NT2/D1 (cell line): Measurements from ENCODE around the gene CDK14.

Source experiments
- DNase-seq: peaks from one replicate; pipeline ENCODE4 v3.0.0-alpha.2; 2011; ENCODE audit warnings: low read depth, low spot score
- H3K27me3 ChIP-seq: 2 replicates; pipeline ENCODE4 v1.6.0; 2011; ENCODE audit warnings: mild to moderate bottlenecking; ENCODE audit not compliant: insufficient read length, insufficient read depth
- H3K36me3 ChIP-seq: 2 replicates; pipeline ENCODE4 v1.6.1; 2011; ENCODE audit warnings: mild to moderate bottlenecking, low read length, mixed read lengths; ENCODE audit not compliant: insufficient read depth, insufficient read length
- H3K4me1 ChIP-seq: 2 replicates; pipeline ENCODE4 v1.5.1; 2011; ENCODE audit not compliant: insufficient read depth, insufficient read length
- H3K4me3 ChIP-seq: 2 replicates; pipeline ENCODE4 v1.5.1; 2011; ENCODE audit warnings: low read depth; ENCODE audit not compliant: insufficient read length
- H3K9ac ChIP-seq: 2 replicates; pipeline ENCODE4 v1.6.0; 2011; ENCODE audit warnings: low read depth; ENCODE audit not compliant: insufficient read length
- H3K9me3 ChIP-seq: 2 replicates; pipeline ENCODE4 v1.5.1; 2011; ENCODE audit warnings: mild to moderate bottlenecking, low read length; ENCODE audit not compliant: insufficient read depth
- SUZ12 ChIP-seq: IDR thresholded peaks from 2 replicates; pipeline ENCODE4 v1.6.1; 2011; ENCODE audit not compliant: insufficient read length, insufficient read depth; ENCODE audit errors: extremely low read depth
- YY1 ChIP-seq: IDR thresholded peaks from 2 replicates; pipeline ENCODE4 v1.6.1; 2011; ENCODE audit not compliant: insufficient read length, insufficient read depth
- ZNF274 ChIP-seq: IDR thresholded peaks from 2 replicates; pipeline ENCODE4 v1.6.1; 2011; ENCODE audit warnings: mild to moderate bottlenecking, low read depth, low read length

Gene CDK14

DNA sequence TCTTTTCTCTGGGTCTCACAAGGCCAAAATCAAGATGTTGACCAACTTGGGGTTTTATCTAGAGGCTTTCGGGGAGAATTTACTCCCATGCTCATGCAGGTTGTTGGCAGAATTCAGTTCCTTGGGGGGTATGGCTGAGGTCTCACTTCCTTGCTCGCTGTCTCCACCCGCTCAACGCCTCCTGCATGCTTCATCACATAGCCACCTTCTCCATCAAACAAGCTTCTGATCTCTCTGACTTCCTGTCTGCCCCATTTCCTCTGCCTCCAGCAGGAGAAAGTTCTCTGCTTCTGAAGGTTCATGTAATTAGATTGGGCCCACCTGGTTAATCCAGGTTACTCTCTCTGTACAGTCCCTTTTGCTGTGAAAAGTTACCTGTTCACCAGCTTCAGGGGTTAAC is 489.1 kb downstream of the CDK14 start:
- Histone ChIP-seq H3K9ac (no peak overlapping the region), H3K4me3 (no peak overlapping the region), H3K27me3 (no peaks in the 10 kb centered on the region), H3K36me3 (no peaks in the 10 kb centered on the region), H3K9me3 (no peaks in the 10 kb centered on the region), H3K4me1 (no peaks in the 10 kb centered on the region)
- no peak for DNase-seq
- TF ChIP-seq ZNF274 (no peak), SUZ12 (no peak), YY1 (no peak)

DNA sequence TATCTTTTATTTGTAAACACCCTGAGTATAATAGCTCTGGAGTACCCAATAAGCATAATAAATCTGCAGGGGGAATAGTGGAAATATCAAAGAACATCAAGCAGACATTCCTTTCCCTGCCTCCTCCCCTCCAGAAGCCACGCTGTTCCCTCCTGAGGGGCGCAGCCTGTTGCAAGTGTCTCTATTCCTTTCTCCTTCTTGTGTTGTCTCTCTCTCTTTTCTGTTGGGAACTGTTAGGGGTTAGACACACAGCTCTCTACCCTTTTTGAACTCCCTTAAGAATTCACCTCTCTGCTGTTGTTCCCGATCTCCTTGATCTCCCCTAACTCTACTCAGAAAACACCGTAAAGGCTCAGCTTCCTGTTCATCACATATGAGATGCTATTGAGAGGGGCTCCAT is 490.1 kb downstream of the CDK14 start:
- Histone ChIP-seq H3K36me3 (no peaks in the 10 kb centered on the region), H3K4me3 (no peak overlapping the region), H3K9me3 (no peaks in the 10 kb centered on the region), H3K4me1 (no peaks in the 10 kb centered on the region), H3K9ac (no peak overlapping the region), H3K27me3 (no peaks in the 10 kb centered on the region)
- no peak for TF ChIP-seq ZNF274
- no peak for TF ChIP-seq SUZ12
- no peak for TF ChIP-seq YY1
- DNase-seq: no peak

DNA sequence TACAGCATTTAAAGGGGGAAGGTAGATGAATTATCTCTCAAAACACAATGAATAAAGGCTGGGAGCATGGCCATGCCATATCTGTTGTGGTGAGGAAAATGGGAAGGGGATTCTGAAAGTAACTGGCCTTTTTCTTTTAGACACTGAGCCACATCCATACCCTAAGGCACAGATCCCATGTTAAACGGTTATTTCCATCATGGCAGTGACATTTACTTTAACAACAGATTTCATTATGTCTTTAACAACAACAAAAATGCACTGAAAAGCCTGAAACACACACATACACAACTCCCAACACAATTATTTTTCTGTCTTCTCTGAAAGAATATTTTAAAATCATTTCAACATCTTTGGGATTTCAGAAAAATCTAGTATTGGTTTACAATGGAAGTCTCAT is 492.0 kb downstream of the CDK14 start:
- no peaks in the 10 kb centered on the region for H3K27me3 ChIP-seq
- H3K4me3 ChIP-seq: no peak overlapping the region
- H3K4me1 ChIP-seq: no peaks in the 10 kb centered on the region
- H3K9me3 ChIP-seq: no peaks in the 10 kb centered on the region
- no peak for DNase-seq
- H3K36me3 ChIP-seq: no peaks in the 10 kb centered on the region
- H3K9ac ChIP-seq: no peak overlapping the region
- no peak for TF ChIP-seq SUZ12
- TF ChIP-seq YY1: no peak
- no peak for TF ChIP-seq ZNF274

DNA sequence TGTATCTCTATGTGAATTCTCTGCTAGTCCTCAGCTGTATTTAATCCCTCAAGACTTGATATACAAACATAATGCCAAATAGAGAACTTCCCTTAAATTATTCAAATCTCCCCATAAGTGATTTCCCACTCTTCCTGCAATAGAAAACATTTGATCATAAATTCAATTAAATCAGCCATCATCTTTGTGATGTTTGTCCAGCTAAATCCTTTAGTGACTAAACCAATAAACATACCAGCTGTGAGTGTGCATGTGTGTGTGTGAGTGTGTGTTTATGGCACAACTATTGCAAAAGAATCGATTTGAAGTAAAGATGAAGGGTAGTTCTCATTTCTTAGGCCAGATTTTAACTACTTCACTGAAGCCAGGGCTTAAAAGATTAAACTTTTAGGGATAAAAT is 492.6 kb downstream of the CDK14 start:
- Histone ChIP-seq H3K9ac (no peak overlapping the region), H3K36me3 (no peaks in the 10 kb centered on the region), H3K4me3 (no peak overlapping the region), H3K9me3 (no peaks in the 10 kb centered on the region), H3K27me3 (no peaks in the 10 kb centered on the region), H3K4me1 (no peaks in the 10 kb centered on the region)
- no peak for DNase-seq
- no peak for TF ChIP-seq SUZ12
- no peak for TF ChIP-seq YY1
- no peak for TF ChIP-seq ZNF274

DNA sequence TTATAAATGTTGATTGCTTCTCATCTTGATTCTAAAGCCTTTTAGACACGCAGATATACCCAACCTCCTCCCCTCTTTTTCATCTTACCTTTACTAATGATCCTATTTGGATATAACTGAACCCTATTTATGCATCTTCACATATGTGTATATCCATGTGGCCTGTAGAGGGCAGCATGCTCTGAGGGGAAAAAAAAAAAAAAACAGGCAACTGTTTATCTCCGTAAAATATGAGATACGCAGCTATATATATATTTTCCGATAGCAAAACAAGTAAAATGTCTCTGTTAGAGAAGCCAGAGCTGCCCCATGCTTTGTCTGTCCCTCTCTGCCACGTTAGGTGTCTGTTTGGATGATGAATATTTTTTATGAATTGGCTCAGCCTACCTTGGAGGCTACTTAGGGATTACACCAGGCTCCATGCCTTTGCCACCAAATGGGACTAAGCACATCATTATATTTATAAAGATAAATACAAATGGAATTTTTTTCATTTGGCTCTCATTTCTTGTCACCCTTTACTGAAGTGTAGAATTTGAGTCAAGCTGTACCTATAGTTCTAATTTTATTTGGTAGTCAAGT is 493.4 kb downstream of the CDK14 start:
- Histone ChIP-seq H3K9me3 (no peaks in the 10 kb centered on the region), H3K9ac (no peak overlapping the region), H3K4me3 (no peak overlapping the region), H3K4me1 (no peaks in the 10 kb centered on the region), H3K36me3 (no peaks in the 10 kb centered on the region), H3K27me3 (no peaks in the 10 kb centered on the region)
- TF ChIP-seq YY1 (no peak), ZNF274 (no peak), SUZ12 (no peak)
- DNase-seq: no peak

DNA sequence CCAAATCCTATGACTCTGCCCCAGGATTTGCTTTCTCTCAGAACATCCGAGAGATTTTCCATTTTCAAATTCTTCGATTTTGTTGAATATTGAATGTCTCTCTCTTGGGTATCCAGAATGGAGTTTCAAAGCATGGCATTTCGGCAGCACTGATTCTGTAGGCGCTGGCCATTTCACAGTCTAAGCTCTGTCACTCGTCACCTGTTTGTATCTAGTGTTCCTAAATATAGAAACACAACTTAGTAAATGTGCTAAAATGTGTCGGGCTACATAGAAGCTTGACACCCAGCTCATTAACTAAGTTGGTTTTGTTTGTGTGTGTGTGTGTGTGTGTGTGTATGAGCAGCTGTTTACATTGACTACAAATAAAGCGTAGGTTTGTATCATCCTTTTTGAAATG is 494.6 kb downstream of the CDK14 start:
- Histone ChIP-seq H3K4me3 (no peak overlapping the region), H3K27me3 (no peaks in the 10 kb centered on the region), H3K36me3 (no peaks in the 10 kb centered on the region), H3K4me1 (no peaks in the 10 kb centered on the region), H3K9me3 (no peaks in the 10 kb centered on the region), H3K9ac (no peak overlapping the region)
- TF ChIP-seq YY1 (no peak), ZNF274 (no peak), SUZ12 (no peak)
- DNase-seq: no peak

DNA sequence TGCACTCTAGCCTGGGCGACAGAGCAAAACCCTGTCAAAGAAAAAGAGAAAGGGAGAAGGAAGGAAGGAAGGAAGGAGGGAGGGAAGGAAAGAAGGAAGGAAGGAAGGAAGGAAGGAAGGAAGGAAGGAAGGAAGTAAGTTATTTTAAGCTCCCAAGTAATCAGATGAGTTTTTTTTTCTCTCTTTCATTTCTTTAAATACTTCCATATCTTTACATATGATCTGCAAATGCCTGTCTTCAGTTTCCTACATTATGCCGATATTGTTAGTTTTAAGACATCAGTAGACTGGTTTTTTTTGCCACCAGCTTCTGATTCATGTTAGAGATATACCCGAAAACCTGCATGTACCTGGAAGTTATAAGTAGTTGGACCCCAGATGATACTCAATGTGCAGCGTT is 495.5 kb downstream of the CDK14 start:
- DNase-seq: no peak
- Histone ChIP-seq H3K36me3 (no peaks in the 10 kb centered on the region), H3K9ac (no peak overlapping the region), H3K9me3 (no peaks in the 10 kb centered on the region), H3K4me1 (no peaks in the 10 kb centered on the region), H3K4me3 (no peak overlapping the region), H3K27me3 (no peaks in the 10 kb centered on the region)
- no peak for TF ChIP-seq SUZ12

DNA sequence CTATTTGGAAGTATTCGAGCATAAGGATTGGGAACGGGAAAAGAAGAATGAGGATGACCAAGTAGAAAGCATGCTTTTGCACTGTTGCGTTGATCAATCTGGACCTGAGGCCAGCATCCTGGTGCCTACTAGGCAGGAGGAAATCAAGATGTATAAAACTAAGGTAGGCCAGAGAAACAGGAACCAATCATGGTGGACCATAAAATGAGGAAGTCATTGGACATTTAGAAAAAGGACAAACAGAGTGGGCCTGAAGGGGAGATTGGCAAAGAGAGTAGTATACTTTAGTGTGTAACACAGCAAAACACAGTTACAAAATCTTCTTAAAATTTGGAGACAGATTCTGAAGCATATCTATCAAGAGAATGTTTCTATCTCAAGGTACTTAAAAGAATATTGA is 497.1 kb downstream of the CDK14 start:
- Histone ChIP-seq H3K36me3 (no peaks in the 10 kb centered on the region), H3K4me3 (no peak overlapping the region), H3K9ac (no peak overlapping the region), H3K27me3 (no peaks in the 10 kb centered on the region), H3K9me3 (no peaks in the 10 kb centered on the region), H3K4me1 (no peaks in the 10 kb centered on the region)
- TF ChIP-seq YY1 (no peak), ZNF274 (no peak), SUZ12 (no peak)
- no peak for DNase-seq
